PFSK-1 (cell line): Measurements from ENCODE around the gene AP1M1.

Source experiments
- FOXP2 ChIP-seq: optimal IDR thresholded peaks from 2 replicates; pipeline ENCODE3; 2011; ENCODE audit warnings: borderline replicate concordance, control low read depth, inconsistent platforms; ENCODE audit not compliant: insufficient read depth; ENCODE audit errors: extremely low read length, extremely low read depth
- POLR2AphosphoS5 ChIP-seq: IDR thresholded peaks from 2 replicates; pipeline ENCODE4 v1.6.1; 2012; ENCODE audit warnings: low read depth, mild to moderate bottlenecking, control low read depth, low read length, moderate library complexity
- SIN3A ChIP-seq: IDR thresholded peaks from 2 replicates; pipeline ENCODE4 v1.6.1; 2012; ENCODE audit warnings: mild to moderate bottlenecking, low read length, moderate library complexity, borderline replicate concordance; ENCODE audit not compliant: insufficient read depth
- TAF1 ChIP-seq: IDR thresholded peaks from 2 replicates; pipeline ENCODE4 v1.6.1; 2012; ENCODE audit warnings: low read length, control low read depth, borderline replicate concordance; ENCODE audit not compliant: insufficient read depth
- TF ChIP-seq, protein P1 (sequence below), 2 experiments: IDR thresholded peaks; 2 replicates each; pipeline versions ENCODE4 v1.6.1 to v1.8.0; 2011 to 2012; ENCODE audit warnings: low read depth in 2 of 2, low read length in 2 of 2, control low read depth in 1 of 2, inconsistent platforms in 1 of 2, mild to moderate bottlenecking in 1 of 2, moderate library complexity in 1 of 2; ENCODE audit not compliant: insufficient read depth in 1 of 2

The AP1M1 gene

DNA sequence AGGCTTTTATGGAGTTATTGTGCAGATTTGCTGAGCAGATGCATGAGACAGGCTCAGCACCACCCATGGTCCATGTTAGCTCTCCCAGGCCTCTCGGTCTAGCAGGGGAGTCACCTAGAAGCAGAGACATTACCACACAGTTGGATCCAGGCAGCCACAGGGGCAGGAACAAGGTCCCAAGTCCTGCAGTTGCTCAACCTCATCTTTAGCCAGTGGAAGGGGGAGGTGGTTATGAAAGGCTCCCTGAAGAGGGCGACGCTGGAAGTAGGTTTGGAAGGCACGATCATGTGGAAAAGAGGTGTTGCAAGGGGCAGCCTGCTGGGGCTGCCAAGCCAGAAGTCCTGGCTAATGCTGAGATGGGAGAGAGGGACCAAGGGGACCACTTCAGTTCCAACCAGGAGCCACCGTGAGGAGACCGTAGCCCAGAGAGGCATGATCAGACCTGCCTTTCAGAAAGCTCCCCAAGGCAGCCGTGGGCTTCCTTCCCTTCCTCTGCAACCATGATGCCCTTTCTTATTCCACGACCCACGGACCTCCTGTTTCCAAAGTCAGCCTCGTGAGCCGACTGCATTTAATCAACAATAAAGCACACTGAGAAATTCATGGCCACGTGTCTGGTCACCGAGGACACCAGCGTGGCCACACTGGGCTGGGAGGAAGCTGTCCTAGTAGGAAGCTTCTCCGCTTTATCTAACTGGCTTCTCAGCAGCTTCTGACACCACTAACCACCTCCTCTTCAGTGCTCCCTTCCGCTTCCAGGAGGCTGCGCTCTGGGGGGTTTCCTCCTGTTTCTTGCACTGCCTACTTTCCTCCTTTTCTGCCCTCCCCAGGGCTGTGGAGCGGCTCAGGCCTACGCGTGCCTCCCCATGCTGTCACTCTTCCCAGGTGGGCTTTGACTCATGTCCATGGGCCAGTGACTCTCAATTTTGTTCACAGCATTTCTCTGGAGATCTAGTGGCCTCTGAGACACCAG is 2.6 kb downstream of the AP1M1 start:
- TF ChIP-seq, protein P1, sequence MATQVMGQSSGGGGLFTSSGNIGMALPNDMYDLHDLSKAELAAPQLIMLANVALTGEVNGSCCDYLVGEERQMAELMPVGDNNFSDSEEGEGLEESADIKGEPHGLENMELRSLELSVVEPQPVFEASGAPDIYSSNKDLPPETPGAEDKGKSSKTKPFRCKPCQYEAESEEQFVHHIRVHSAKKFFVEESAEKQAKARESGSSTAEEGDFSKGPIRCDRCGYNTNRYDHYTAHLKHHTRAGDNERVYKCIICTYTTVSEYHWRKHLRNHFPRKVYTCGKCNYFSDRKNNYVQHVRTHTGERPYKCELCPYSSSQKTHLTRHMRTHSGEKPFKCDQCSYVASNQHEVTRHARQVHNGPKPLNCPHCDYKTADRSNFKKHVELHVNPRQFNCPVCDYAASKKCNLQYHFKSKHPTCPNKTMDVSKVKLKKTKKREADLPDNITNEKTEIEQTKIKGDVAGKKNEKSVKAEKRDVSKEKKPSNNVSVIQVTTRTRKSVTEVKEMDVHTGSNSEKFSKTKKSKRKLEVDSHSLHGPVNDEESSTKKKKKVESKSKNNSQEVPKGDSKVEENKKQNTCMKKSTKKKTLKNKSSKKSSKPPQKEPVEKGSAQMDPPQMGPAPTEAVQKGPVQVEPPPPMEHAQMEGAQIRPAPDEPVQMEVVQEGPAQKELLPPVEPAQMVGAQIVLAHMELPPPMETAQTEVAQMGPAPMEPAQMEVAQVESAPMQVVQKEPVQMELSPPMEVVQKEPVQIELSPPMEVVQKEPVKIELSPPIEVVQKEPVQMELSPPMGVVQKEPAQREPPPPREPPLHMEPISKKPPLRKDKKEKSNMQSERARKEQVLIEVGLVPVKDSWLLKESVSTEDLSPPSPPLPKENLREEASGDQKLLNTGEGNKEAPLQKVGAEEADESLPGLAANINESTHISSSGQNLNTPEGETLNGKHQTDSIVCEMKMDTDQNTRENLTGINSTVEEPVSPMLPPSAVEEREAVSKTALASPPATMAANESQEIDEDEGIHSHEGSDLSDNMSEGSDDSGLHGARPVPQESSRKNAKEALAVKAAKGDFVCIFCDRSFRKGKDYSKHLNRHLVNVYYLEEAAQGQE (IDR thresholded peaks at IDR 0.05; ENCODE audit: insufficient read depth in 1 of 2, low read depth in 2 of 2, low read length in 2 of 2) = no peak
- TF ChIP-seq TAF1 (no peak), SIN3A (no peak), POLR2AphosphoS5 (no peak)

DNA sequence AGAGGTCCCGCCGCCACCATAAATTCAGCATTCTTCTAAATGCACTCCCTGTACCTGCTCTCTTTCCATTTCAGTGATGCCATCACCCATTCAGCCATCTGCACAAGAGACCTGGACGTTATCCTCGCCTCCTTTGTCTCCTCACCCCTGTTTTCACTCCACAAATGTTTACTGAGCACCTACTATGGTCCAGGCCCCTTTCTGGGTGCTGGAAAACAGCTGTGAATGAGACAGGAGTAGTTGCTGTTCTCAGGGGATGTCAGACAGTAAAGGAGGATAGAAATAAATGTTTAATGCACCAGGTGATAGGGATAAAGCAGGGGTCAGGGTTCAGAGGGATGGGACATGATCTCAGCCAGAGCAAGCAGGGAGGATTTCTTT is 3.3 kb downstream of the AP1M1 start:
- TF ChIP-seq TAF1 = no peak
- TF ChIP-seq, protein P1 (IDR thresholded peaks at IDR 0.05; ENCODE audit: insufficient read depth in 1 of 2, low read depth in 2 of 2, low read length in 2 of 2) = no peak
- TF ChIP-seq FOXP2 = no peak
- TF ChIP-seq POLR2AphosphoS5 = no peak
- TF ChIP-seq SIN3A = no peak

DNA sequence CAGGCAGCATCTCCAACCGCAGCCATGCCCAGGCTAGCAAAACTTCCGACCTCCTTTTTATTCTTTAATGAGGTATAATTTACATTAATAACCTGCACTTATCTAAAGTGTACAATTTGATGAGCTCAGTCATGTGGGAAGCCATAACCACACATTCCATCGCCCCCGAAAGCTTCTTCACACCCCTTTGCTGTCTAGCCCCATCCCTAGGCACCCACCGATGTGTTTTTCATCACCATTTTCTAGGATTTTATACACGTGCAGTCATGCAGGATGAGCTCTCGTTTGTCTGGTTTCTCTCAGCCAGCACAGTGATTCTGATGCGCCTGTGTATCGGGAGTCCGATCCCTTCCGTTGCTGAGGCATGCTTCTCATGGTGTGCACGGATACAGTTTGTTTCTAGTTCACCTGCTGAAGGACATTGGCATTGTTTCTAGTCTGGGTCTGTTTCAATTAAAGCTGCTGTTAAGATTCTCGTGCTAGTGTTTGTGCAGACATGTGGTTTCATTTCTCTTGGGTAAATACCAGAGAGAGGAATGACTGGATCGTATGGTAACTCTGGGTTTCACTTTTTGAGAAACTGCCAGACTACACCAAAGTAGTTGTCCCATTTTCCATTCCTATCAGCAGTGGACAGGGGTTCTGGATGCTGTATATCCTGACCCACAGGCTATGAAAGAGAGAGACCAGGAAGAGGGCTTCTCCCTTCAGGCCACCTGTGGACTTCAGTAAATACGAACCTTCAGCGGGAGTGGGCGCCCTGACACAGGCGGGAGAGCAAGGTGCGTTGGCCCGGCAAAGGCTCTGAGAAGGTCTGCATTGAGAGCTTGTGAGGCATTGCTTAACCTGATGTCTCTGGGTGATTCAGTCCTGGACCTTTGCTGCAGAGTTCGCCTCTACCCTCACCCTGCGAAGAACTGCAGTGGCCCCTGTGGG is 4.9 kb downstream of the AP1M1 start:
- no peak for TF ChIP-seq POLR2AphosphoS5
- TF ChIP-seq SIN3A = no peak
- TF ChIP-seq, protein P1 (IDR thresholded peaks at IDR 0.05; ENCODE audit: insufficient read depth in 1 of 2, low read depth in 2 of 2, low read length in 2 of 2) = no peak
- TF ChIP-seq TAF1 = no peak
- no peak for TF ChIP-seq FOXP2

DNA sequence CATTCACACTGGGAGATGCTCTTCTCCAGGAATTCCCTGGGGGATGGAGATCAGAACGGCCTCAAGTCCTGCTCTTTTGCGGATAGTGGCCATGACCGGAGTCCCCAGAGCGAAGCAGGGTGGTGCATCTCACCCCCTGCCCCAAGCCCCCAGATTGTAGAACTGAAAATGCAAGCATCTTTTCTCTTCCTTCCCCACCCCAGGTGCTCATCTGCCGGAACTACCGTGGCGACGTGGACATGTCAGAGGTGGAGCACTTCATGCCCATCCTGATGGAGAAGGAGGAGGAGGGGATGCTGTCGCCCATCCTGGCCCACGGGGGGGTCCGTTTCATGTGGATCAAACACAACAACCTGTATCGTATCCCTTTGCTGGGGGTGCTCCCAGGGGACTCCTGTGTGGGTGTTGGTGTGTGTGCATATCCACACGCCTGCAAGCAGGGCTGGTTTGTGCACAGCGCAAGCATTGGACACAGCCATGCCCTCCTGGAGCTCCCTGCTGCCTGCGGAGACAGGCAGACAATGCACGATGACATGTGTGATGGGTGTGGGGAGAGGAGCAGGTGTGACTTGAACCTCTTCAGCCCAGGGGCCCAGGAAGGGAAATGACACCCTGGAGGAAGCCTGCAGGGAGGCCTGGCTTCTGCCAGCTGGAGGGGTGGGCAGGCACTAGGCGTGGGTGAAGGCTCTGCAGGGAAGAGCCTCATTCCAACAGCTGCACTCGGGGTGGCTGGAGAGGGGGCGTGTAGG is 5.7 kb downstream of the AP1M1 start:
- TF ChIP-seq FOXP2 = no peak
- TF ChIP-seq POLR2AphosphoS5 = no peak
- TF ChIP-seq SIN3A = no peak
- TF ChIP-seq, protein P1 (IDR thresholded peaks at IDR 0.05; ENCODE audit: insufficient read depth in 1 of 2, low read depth in 2 of 2, low read length in 2 of 2) = no peak
- TF ChIP-seq TAF1 = no peak
